ENCODE data around the gene ARHGAP26.

The ARHGAP26 gene

DNA sequence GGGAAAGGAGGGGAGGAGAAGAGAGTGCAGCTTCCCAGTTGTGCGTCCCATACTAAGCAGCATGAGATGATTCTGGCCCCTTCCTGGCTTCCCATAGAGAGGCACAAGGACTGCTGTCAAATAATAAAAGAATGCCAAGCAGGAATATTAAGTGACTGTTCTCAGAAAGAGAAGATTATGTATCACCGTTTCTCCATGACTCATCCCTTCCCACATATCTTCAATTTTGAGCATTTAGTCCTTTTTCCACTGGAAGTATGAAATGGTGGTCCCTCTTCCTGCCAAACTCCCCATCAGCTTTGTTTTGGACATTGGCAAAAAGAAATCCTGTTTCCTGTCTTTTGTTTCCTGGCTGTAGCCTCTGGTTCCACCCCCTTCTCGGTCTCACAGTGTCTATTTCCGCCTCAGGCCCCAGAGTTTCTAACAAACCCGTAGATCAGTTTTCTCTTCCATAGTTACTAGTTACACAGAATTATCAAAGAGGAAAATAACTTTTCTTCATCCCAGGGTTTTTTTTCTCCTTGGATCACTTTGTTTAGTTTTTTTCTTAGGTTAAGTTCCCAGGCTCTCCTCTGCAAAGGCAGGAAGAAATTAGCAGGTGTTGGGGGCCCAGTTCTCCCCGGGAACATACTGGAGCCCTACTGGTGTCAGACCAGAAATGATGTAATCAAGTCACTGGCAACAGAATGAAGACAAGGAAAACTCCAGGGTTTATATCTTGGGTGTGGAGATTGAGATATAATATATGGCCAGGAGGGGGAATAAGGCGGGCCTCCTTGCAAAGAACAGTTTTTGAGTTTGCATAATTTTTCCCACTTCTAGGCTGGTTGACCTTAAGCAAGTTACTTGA, 26.4 kb upstream of the ARHGAP26 start:
- H3K4me3 ChIP-seq (ENCODE audit: insufficient read length, low read depth) = no peak overlapping the region
- H3K4me1 ChIP-seq (ENCODE audit: insufficient read depth, insufficient read length) = peaks cover 2% of the 10 kb centered on the region
- H3K9me3 ChIP-seq (ENCODE audit: insufficient read depth, low read length) = no peaks in the 10 kb centered on the region
- no peak for TF ChIP-seq YY1 (IDR thresholded peaks at IDR 0.05; ENCODE audit: insufficient read depth, insufficient read length)
- TF ChIP-seq SUZ12 (IDR thresholded peaks at IDR 0.05; ENCODE audit: extremely low read depth, insufficient read depth, insufficient read length) = no peak
- no peak for TF ChIP-seq ZNF274 (IDR thresholded peaks at IDR 0.05; ENCODE audit: low read depth, low read length)
- no peaks in the 10 kb centered on the region for H3K27me3 ChIP-seq (ENCODE audit: insufficient read depth, insufficient read length)
- no peaks in the 10 kb centered on the region for H3K36me3 ChIP-seq (ENCODE audit: insufficient read depth, insufficient read length, low read length)
- DNase-seq (ENCODE audit: low read depth, low spot score) = no peak
- no peak overlapping the region for H3K9ac ChIP-seq (ENCODE audit: insufficient read length, low read depth)

DNA sequence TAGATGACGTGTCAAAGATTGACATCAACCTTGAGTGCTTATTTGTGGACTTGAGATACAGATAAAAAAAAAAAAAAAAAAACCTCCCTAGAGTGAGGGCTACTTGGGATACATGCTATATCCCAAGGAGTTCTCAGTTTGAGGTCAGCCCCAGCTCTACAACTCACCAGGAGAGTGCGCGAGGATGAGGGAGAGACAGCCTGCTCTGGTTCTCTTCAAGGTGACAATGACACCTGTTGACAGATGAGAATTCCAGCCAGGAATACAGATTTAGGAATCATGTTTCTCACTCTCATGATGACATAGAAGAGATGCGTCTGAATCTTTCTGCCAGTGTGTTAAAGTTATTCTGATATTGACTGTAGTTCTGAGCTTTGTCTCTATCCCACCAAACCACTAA, 24.9 kb upstream of the ARHGAP26 start:
- Histone ChIP-seq H3K9me3 (ENCODE audit: insufficient read depth, low read length) (no peaks in the 10 kb centered on the region), H3K27me3 (ENCODE audit: insufficient read depth, insufficient read length) (no peaks in the 10 kb centered on the region), H3K36me3 (ENCODE audit: insufficient read depth, insufficient read length, low read length) (no peaks in the 10 kb centered on the region), H3K9ac (ENCODE audit: insufficient read length, low read depth) (no peak overlapping the region), H3K4me3 (ENCODE audit: insufficient read length, low read depth) (no peak overlapping the region), H3K4me1 (ENCODE audit: insufficient read depth, insufficient read length) (peaks cover 2% of the 10 kb centered on the region)
- DNase-seq (ENCODE audit: low read depth, low spot score) = no peak
- TF ChIP-seq YY1 (IDR thresholded peaks at IDR 0.05; ENCODE audit: insufficient read depth, insufficient read length) (no peak), ZNF274 (IDR thresholded peaks at IDR 0.05; ENCODE audit: low read depth, low read length) (no peak), SUZ12 (IDR thresholded peaks at IDR 0.05; ENCODE audit: extremely low read depth, insufficient read depth, insufficient read length) (no peak)

DNA sequence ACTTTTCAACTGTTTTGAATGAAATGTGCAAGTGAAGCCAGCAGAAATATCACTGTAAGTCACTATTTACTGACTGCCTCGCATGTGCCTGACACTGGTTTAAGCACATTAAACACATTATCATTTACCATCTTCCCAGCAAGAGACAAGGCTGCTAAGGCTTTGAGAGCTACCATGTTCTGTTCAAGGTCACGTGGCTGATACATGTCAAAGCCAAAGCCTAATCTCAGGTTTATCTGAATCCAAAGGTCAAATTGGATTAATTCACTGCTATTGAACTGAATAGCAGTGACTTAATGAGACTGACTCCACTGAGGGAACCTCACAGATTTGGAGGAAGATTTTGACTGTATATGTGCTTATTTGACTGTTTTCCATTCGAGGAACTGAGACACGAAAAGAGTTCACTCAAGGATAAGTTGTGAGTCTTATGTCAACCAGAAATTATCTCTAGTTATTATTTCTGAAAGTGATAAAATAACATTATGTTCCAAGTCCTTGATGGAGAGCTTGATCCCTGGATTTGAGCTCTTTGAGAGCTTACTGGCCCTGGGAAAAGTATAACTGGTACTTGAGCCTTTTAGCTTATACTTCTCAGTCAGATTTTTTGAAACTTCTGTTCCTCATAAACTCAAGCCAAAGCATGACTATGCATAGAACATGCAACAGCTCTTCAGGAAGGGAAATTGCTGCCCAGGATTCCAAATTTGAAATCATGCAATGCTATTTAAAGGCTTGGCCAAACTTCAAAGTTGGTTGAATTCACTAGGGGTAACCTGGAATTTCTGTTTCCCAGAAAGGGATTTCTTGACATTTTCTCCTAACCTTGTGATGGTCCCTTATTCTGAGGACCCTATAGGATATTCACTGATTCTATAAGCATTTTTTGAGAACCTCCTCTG, 23.4 kb upstream of the ARHGAP26 start:
- H3K4me1 ChIP-seq (ENCODE audit: insufficient read depth, insufficient read length) = no peaks in the 10 kb centered on the region
- H3K27me3 ChIP-seq (ENCODE audit: insufficient read depth, insufficient read length) = no peaks in the 10 kb centered on the region
- no peak overlapping the region for H3K4me3 ChIP-seq (ENCODE audit: insufficient read length, low read depth)
- H3K36me3 ChIP-seq (ENCODE audit: insufficient read depth, insufficient read length, low read length) = no peaks in the 10 kb centered on the region
- no peak overlapping the region for H3K9ac ChIP-seq (ENCODE audit: insufficient read length, low read depth)
- H3K9me3 ChIP-seq (ENCODE audit: insufficient read depth, low read length) = no peaks in the 10 kb centered on the region
- TF ChIP-seq ZNF274 (IDR thresholded peaks at IDR 0.05; ENCODE audit: low read depth, low read length) = no peak
- DNase-seq (ENCODE audit: low read depth, low spot score) = no peak

DNA sequence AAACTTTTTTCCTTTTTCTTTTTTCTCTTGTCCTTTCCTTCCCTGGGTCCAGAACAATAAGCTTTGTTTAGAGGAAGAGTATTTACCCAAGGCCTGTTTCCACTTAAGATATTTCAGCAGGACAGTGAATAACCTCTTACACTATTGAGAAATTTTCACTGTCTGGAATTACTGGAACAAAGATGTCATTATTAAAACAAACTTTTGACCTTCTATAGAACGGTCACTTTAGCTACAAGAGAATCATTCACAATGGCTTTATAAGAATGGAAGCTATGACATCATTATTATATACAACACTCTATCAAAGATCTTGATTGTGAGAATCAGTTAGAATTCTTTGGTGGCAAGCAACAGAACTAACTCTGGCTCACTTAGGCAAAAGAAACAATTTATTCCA, 22.0 kb upstream of the ARHGAP26 start:
- no peak overlapping the region for H3K9ac ChIP-seq (ENCODE audit: insufficient read length, low read depth)
- no peak for TF ChIP-seq SUZ12 (IDR thresholded peaks at IDR 0.05; ENCODE audit: extremely low read depth, insufficient read depth, insufficient read length)
- TF ChIP-seq ZNF274 (IDR thresholded peaks at IDR 0.05; ENCODE audit: low read depth, low read length) = no peak
- TF ChIP-seq YY1 (IDR thresholded peaks at IDR 0.05; ENCODE audit: insufficient read depth, insufficient read length) = no peak
- H3K36me3 ChIP-seq (ENCODE audit: insufficient read depth, insufficient read length, low read length) = no peaks in the 10 kb centered on the region
- H3K4me1 ChIP-seq (ENCODE audit: insufficient read depth, insufficient read length) = no peaks in the 10 kb centered on the region
- no peak overlapping the region for H3K4me3 ChIP-seq (ENCODE audit: insufficient read length, low read depth)
- H3K27me3 ChIP-seq (ENCODE audit: insufficient read depth, insufficient read length) = no peaks in the 10 kb centered on the region
- no peaks in the 10 kb centered on the region for H3K9me3 ChIP-seq (ENCODE audit: insufficient read depth, low read length)
- no peak for DNase-seq (ENCODE audit: low read depth, low spot score)

DNA sequence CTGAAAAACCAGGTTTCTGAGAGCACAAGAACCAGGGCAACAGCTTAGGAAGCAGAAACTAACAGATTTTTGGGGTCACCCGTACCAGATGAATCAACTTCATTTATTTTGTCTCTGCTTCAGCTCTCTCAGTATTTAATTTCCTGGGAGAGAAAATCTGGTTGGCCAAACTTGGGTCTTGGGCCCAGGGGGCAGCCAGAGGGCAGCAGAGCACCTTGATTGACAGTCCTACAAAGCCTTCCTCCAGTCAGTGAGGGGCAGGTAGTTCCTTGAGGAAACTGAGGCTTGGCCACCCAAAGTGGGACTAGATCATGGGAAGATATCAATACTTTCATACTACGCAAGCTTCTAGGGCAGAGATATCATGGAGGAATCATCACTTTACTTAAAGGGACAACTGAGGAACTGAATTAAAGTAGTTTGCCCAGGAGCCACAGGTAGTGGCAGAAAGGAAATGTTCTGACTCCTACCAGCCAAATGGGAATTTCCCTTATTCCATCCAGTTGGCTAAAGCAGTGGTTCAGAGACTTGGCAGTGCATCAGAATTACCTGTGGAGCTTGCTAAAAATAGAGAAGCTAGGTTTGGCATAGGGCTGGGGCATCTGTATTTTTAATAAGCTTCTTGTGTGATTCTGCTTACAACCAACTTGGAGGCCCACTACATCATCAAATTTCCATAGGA, 21.5 kb upstream of the ARHGAP26 start:
- H3K36me3 ChIP-seq (ENCODE audit: insufficient read depth, insufficient read length, low read length) = no peaks in the 10 kb centered on the region
- H3K4me3 ChIP-seq (ENCODE audit: insufficient read length, low read depth) = no peak overlapping the region
- H3K27me3 ChIP-seq (ENCODE audit: insufficient read depth, insufficient read length) = no peaks in the 10 kb centered on the region
- H3K9ac ChIP-seq (ENCODE audit: insufficient read length, low read depth) = no peak overlapping the region
- H3K9me3 ChIP-seq (ENCODE audit: insufficient read depth, low read length) = no peaks in the 10 kb centered on the region
- H3K4me1 ChIP-seq (ENCODE audit: insufficient read depth, insufficient read length) = no peaks in the 10 kb centered on the region
- DNase-seq (ENCODE audit: low read depth, low spot score) = peak; percentile 28
- TF ChIP-seq YY1 (IDR thresholded peaks at IDR 0.05; ENCODE audit: insufficient read depth, insufficient read length) (no peak), SUZ12 (IDR thresholded peaks at IDR 0.05; ENCODE audit: extremely low read depth, insufficient read depth, insufficient read length) (no peak), ZNF274 (IDR thresholded peaks at IDR 0.05; ENCODE audit: low read depth, low read length) (no peak)

DNA sequence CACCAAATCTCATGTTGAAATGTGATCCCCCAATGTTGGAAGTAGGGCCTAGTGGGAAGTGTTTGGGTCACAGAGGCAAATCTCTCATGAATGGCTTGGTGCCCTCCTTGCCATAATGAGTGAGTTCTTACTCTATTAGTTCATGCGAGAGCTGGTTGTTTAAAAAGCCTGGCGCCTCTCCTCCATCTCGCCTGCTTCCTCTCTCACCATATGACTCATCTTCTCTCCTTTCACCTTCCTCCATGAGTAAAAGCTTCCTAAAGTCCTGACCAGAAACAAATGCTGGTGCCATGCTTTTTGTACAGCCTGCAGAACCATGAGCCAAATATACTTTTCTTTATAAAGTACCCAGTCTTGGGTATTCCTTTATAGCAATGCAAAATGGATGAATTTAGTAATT, 20.9 kb upstream of the ARHGAP26 start:
- no peak for DNase-seq (ENCODE audit: low read depth, low spot score)
- Histone ChIP-seq H3K27me3 (ENCODE audit: insufficient read depth, insufficient read length) (no peaks in the 10 kb centered on the region), H3K4me3 (ENCODE audit: insufficient read length, low read depth) (no peak overlapping the region), H3K36me3 (ENCODE audit: insufficient read depth, insufficient read length, low read length) (no peaks in the 10 kb centered on the region), H3K9ac (ENCODE audit: insufficient read length, low read depth) (no peak overlapping the region), H3K4me1 (ENCODE audit: insufficient read depth, insufficient read length) (no peaks in the 10 kb centered on the region), H3K9me3 (ENCODE audit: insufficient read depth, low read length) (no peaks in the 10 kb centered on the region)
- TF ChIP-seq YY1 (IDR thresholded peaks at IDR 0.05; ENCODE audit: insufficient read depth, insufficient read length) = no peak
- TF ChIP-seq ZNF274 (IDR thresholded peaks at IDR 0.05; ENCODE audit: low read depth, low read length) = no peak
- TF ChIP-seq SUZ12 (IDR thresholded peaks at IDR 0.05; ENCODE audit: extremely low read depth, insufficient read depth, insufficient read length) = no peak

All from NT2/D1 (cell line).